IMR-90 (cell line): ENCODE data around the gene COX7A2L. TPM values are rescaled to one million over a fixed set of nuclear protein-coding genes. Genes with fewer than 3 reads are reported as not detected.

Experiments used
- ATAC-seq: fragments of 200-7000 bp; cut with Tn5 transposase; 2 replicates; pipeline ENCODE4 v1.9.1; 2020; ENCODE audit warnings: low read depth, mild to moderate bottlenecking, moderate library complexity
- BruUV-seq: library from RNA; stranded (reverse); fragments of 400-500 nt; replicated peaks from 2 replicates; lab custom pipeline; 2021; lab: Mats Ljungman, UMichigan
- CTCF ChIA-PET: fragments of 300-600 bp; formaldehyde crosslinking; extraction: SDS; loops from one replicate; lab custom pipeline; 2021; ENCODE audit warnings: antibody characterized with exemption; lab: Yijun Ruan, JAX
- POLR2A ChIA-PET: fragments of 300-600 bp; sonication (Branson Sonifier 250); formaldehyde crosslinking; loops from one replicate; lab custom pipeline; 2022; ENCODE audit warnings: antibody characterized with exemption; ENCODE audit not compliant: unreplicated experiment; lab: Charles Lee
- DNase-seq: peaks from one replicate; pipeline ENCODE4 v3.0.0; 2013
- H2AFZ ChIP-seq: replicated peaks from 2 replicates; pipeline ENCODE3; 2013; ENCODE audit warnings: low read length, mild to moderate bottlenecking; ENCODE audit not compliant: poor library complexity
- H2AK5ac ChIP-seq: 2 replicates; pipeline ENCODE4 v1.6.1; 2013; ENCODE audit warnings: low read depth, low read length, inconsistent platforms
- H2AK9ac ChIP-seq: replicated peaks from 2 replicates; pipeline ENCODE3; 2013; ENCODE audit warnings: mild to moderate bottlenecking, low read depth, low read length, moderate library complexity; ENCODE audit not compliant: poor library complexity
- H2BK120ac ChIP-seq: 2 replicates; pipeline ENCODE4 v1.6.1; 2013; ENCODE audit warnings: low read depth, low read length, inconsistent platforms
- H2BK15ac ChIP-seq: 3 replicates; pipeline ENCODE4 v1.6.1; 2013; ENCODE audit warnings: low read depth, low read length, inconsistent platforms
- H2BK20ac ChIP-seq: 2 replicates; pipeline ENCODE4 v1.6.1; 2013; ENCODE audit warnings: low read depth, mild to moderate bottlenecking, inconsistent platforms, low read length, moderate library complexity
- H2BK5ac ChIP-seq: 2 replicates; pipeline ENCODE4 v1.6.1; 2013; ENCODE audit warnings: mild to moderate bottlenecking, low read depth, low read length, inconsistent platforms; ENCODE audit not compliant: poor library complexity, severe bottlenecking
- H3K14ac ChIP-seq: replicated peaks from 2 replicates; pipeline ENCODE4 v1.6.1; 2013; ENCODE audit warnings: low read depth, low read length, inconsistent platforms
- H3K18ac ChIP-seq: 2 replicates; pipeline ENCODE4 v1.6.1; 2013; ENCODE audit warnings: low read depth, low read length, control low read depth
- H3K23ac ChIP-seq: 2 replicates; pipeline ENCODE4 v1.6.1; 2013; ENCODE audit warnings: low read depth, low read length, inconsistent platforms
- H3K27ac ChIP-seq: 2 replicates; pipeline ENCODE4 v1.5.1; 2013; ENCODE audit warnings: mild to moderate bottlenecking, control low read depth, low read length; ENCODE audit not compliant: insufficient read depth
- H3K27me3 ChIP-seq: 2 replicates; pipeline ENCODE4 v1.6.1; 2013; ENCODE audit warnings: low read length; ENCODE audit not compliant: control insufficient read depth, insufficient read depth
- H3K36me3 ChIP-seq: 2 replicates; pipeline ENCODE4 v1.6.1; 2013; ENCODE audit warnings: low read length, mixed read lengths; ENCODE audit not compliant: control insufficient read depth, insufficient read depth
- H3K4ac ChIP-seq: 2 replicates; pipeline ENCODE4 v1.6.1; 2013; ENCODE audit warnings: low read depth, low read length, inconsistent platforms
- H3K4me1 ChIP-seq: 2 replicates; pipeline ENCODE4 v1.6.1; 2013; ENCODE audit warnings: low read length, mixed read lengths; ENCODE audit not compliant: control insufficient read depth, insufficient read depth
- H3K4me2 ChIP-seq: 2 replicates; pipeline ENCODE4 v1.6.1; 2013; ENCODE audit warnings: low read depth, mild to moderate bottlenecking, control low read depth, low read length, moderate library complexity
- H3K4me3 ChIP-seq: 2 replicates; pipeline ENCODE4 v1.5.1; 2013; ENCODE audit warnings: low read depth, mild to moderate bottlenecking, control low read depth, low read length, moderate library complexity; ENCODE audit not compliant: insufficient read depth
- H3K56ac ChIP-seq: 2 replicates; pipeline ENCODE4 v1.6.1; 2013; ENCODE audit warnings: low read length, inconsistent platforms; ENCODE audit not compliant: insufficient read depth; ENCODE audit errors: extremely low read depth
- H3K79me1 ChIP-seq, 2 experiments: 2 replicates each; pipeline ENCODE4 v1.6.1; 2013; ENCODE audit warnings: low read length in 2 of 2, inconsistent platforms in 1 of 2, low read depth in 1 of 2
- H3K9ac ChIP-seq: 2 replicates; pipeline ENCODE4 v1.6.1; 2013; ENCODE audit warnings: low read depth, low read length, control low read depth
- H3K9me1 ChIP-seq: 2 replicates; pipeline ENCODE4 v1.6.1; 2013; ENCODE audit warnings: low read length, inconsistent platforms; ENCODE audit not compliant: insufficient read depth
- H3K9me3 ChIP-seq: 2 replicates; pipeline ENCODE4 v1.6.1; 2013; ENCODE audit warnings: low read length; ENCODE audit not compliant: control insufficient read depth, insufficient read depth
- H4K20me1 ChIP-seq: 2 replicates; pipeline ENCODE4 v1.6.1; 2013; ENCODE audit warnings: low read length, inconsistent platforms; ENCODE audit not compliant: insufficient read depth
- H4K5ac ChIP-seq: 2 replicates; pipeline ENCODE4 v1.6.1; 2013; ENCODE audit warnings: mild to moderate bottlenecking, low read depth, low read length, control low read depth
- H4K8ac ChIP-seq, 2 experiments: 2 replicates each; pipeline ENCODE4 v1.6.1; 2013; ENCODE audit warnings: low read depth in 2 of 2, low read length in 2 of 2, control low read depth in 1 of 2, inconsistent platforms in 1 of 2
- H4K91ac ChIP-seq: 2 replicates; pipeline ENCODE4 v1.6.1; 2013; ENCODE audit warnings: low read depth, low read length, inconsistent platforms; ENCODE audit not compliant: insufficient read depth
- BHLHE40 ChIP-seq: fragments of 150-350 bp; IDR thresholded peaks from 2 replicates; pipeline ENCODE4 v1.6.1; 2016; ENCODE audit warnings: mild to moderate bottlenecking, low read depth, low read length
- CEBPB ChIP-seq: IDR thresholded peaks from 2 replicates; pipeline ENCODE4 v1.6.1; 2012; ENCODE audit warnings: low read depth, low read length, improper control_type of control experiment
- CHD1 ChIP-seq: IDR thresholded peaks from 2 replicates; pipeline ENCODE4 v1.6.1; 2012; ENCODE audit warnings: low read depth, low read length, improper control_type of control experiment
- ELK1 ChIP-seq: fragments of 150-350 bp; IDR thresholded peaks from 2 replicates; pipeline ENCODE4 v1.6.1; 2016; ENCODE audit warnings: low read depth, mild to moderate bottlenecking, low read length, moderate library complexity, borderline replicate concordance
- FOS ChIP-seq: fragments of 150-350 bp; IDR thresholded peaks from 2 replicates; pipeline ENCODE4 v1.6.1; 2016; ENCODE audit warnings: low read depth, low read length
- MAFK ChIP-seq: IDR thresholded peaks from 2 replicates; pipeline ENCODE4 v1.6.1; 2012; ENCODE audit warnings: low read depth, low read length, improper control_type of control experiment
- MAZ ChIP-seq: IDR thresholded peaks from 2 replicates; pipeline ENCODE4 v1.6.1; 2012; ENCODE audit warnings: low read depth, mild to moderate bottlenecking, low read length, improper control_type of control experiment, moderate library complexity, borderline replicate concordance
- MXI1 ChIP-seq: IDR thresholded peaks from 2 replicates; pipeline ENCODE4 v1.6.1; 2012; ENCODE audit warnings: low read depth, mild to moderate bottlenecking, low read length, moderate library complexity, borderline replicate concordance
- NFE2L2 ChIP-seq: fragments of 150-350 bp; IDR thresholded peaks from 2 replicates; pipeline ENCODE4 v1.6.1; 2016; ENCODE audit warnings: low read depth, mild to moderate bottlenecking, low read length
- POLR2A ChIP-seq: IDR thresholded peaks from 2 replicates; pipeline ENCODE4 v1.6.1; 2012; ENCODE audit warnings: mild to moderate bottlenecking, low read depth, low read length
- RAD21 ChIP-seq: IDR thresholded peaks from 2 replicates; pipeline ENCODE4 v1.6.1; 2012; ENCODE audit warnings: low read length, improper control_type of control experiment
- RCOR1 ChIP-seq: IDR thresholded peaks from 2 replicates; pipeline ENCODE4 v1.6.1; 2012; ENCODE audit warnings: mild to moderate bottlenecking, low read length, improper control_type of control experiment; ENCODE audit not compliant: insufficient replicate concordance
- RFX5 ChIP-seq: IDR thresholded peaks from 2 replicates; pipeline ENCODE4 v1.8.0; 2012; ENCODE audit warnings: low read depth, mild to moderate bottlenecking, low read length, moderate library complexity
- SMC3 ChIP-seq: fragments of 150-350 bp; IDR thresholded peaks from 2 replicates; pipeline ENCODE4 v1.6.1; 2016; ENCODE audit warnings: low read depth, mild to moderate bottlenecking, antibody characterized with exemption, low read length, moderate library complexity
- USF2 ChIP-seq: fragments of 150-350 bp; IDR thresholded peaks from 2 replicates; pipeline ENCODE4 v1.6.1; 2017; ENCODE audit warnings: mild to moderate bottlenecking, antibody characterized with exemption, low read length, low read depth
- WGBS, 2 experiments: methylation state at CpG; one replicate each; pipeline versions ENCODE4 v1.1.5 to v1.1.7; 2013; ENCODE audit warnings: missing lambda C conversion rate in 2 of 2; ENCODE audit not compliant: insufficient read length in 1 of 2; ENCODE audit errors: extremely low coverage in 2 of 2; 5-methylcytosine and 5-hydroxymethylcytosine counted together
- dilution Hi-C: fragments of 300-500 bp; cut with HindIII; formaldehyde crosslinking; loops from one replicate; pipeline ENCODE4 v1.14.3; 2018; ENCODE audit warnings: low sequenced_read_pairs; ENCODE audit not compliant: unreplicated experiment
- in situ Hi-C: fragments of 300-500 bp; cut with MboI; formaldehyde crosslinking; loops from 3 replicates; pipeline ENCODE4 v1.14.3; 2019; ENCODE audit warnings: low sequenced_read_pairs, inconsistent platforms, mixed read lengths
- intact Hi-C: fragments of 100-400 bp; cut with micrococcal nuclease; formaldehyde crosslinking; loops from 2 replicates; pipeline ENCODE4 v1.10.0; 2022
- polyA plus RNA-seq, 3 experiments: library from polyadenylated mRNA; depleted of rRNA; stranded (reverse); fragments of >200 nt; gene quantifications; 2 replicates each; pipeline ENCODE4 v1.2.3, GENCODE V29; 2012; ENCODE audit warnings: low replicate concordance in 1 of 3
- total RNA-seq: library from RNA; depleted of rRNA; stranded (reverse); fragments of >200 nt; gene quantifications from 2 replicates; pipeline ENCODE4 v1.2.3, GENCODE V29; 2012

Gene COX7A2L
- total and polyA plus RNA-seq, 2 of the 4 experiments (the other 2 are of a cell fraction), result 123 to 132 TPM

- Histone ChIP-seq H3K9me1 (no peaks in the 10 kb centered on the region), H3K4ac (no peak overlapping the region), H2AK5ac (no peak overlapping the region), H2AFZ (no peak overlapping the region), H3K4me2 (no peak overlapping the region), H3K9me3 (no peaks in the 10 kb centered on the region; the same call in 1 of the 2 replicates), H3K14ac (no peak overlapping the region), H2AK9ac (no peak overlapping the region), H3K27ac (no peak overlapping the region), H3K18ac (no peak overlapping the region), H4K91ac (no peak overlapping the region), H4K8ac (no peak overlapping the region), H3K23ac (no peak overlapping the region), H4K5ac (no peak overlapping the region), H2BK120ac (no peak overlapping the region), H3K56ac (no peak overlapping the region), H3K4me1 (no peaks in the 10 kb centered on the region), H2BK20ac (no peak overlapping the region), H2BK15ac (no peak overlapping the region), H2BK5ac (no peak overlapping the region), H3K36me3 (no peaks in the 10 kb centered on the region), H3K27me3 (peaks cover 8% of the 10 kb centered on the region), H3K9ac (no peak overlapping the region), H4K20me1 (no peaks in the 10 kb centered on the region), H3K4me3 (no peak overlapping the region), H3K79me1 (no peaks in the 10 kb centered on the region)
- CTCF ChIA-PET, result interaction anchor here (0.7 kb wide), 1 partner anchor 23 kb away, joined by 6 read pairs; no protein-coding TSS in a partner anchor
- DNase-seq, result no peak
- ATAC-seq, result no peak
- BruUV-seq, result no TSS peak
- POLR2A ChIA-PET, result no interaction called here
- in situ Hi-C loops, result no loop called here
- dilution Hi-C loops, result no loop called here
- TF ChIP-seq RCOR1 (no peak), CHD1 (no peak), CEBPB (no peak), MAFK (no peak), SMC3 (no peak), MXI1 (no peak), RAD21 (no peak), BHLHE40 (no peak), MAZ (no peak), FOS (no peak), POLR2A (no peak), ELK1 (no peak), RFX5 (no peak), USF2 (no peak), NFE2L2 (no peak)
- WGBS, 2 experiments, result 43% methylated on average over 1 of the region's 6 CpGs; no CpG with 5 or more reads in 1 of the 2 experiments
- intact Hi-C loops, result no loop called here
Measured at GRCh38 chr2:42407476-42407875, 46.5 kb upstream of the COX7A2L start.
